Stimulated activated naive CD8-positive, alpha-beta T cell treated with anti-CD3 and anti-CD28 coated beads, Interleukin-15, Interleukin-2, amounts not matched to agents 100 U/mL and 50 U/mL, for 24 hours (primary cell): ENCODE data around the gene MEG3.

Experiments used
- ATAC-seq: fragments of 150-1000 bp; cut with Tn5 transposase; one replicate; pipeline ENCODE4 v1.10.0; 2021
- DNase-seq: peaks from one replicate; pipeline ENCODE4 v3.0.0; 2021

MEG3 gene

GRCh38 chr14:100825713-100826331 lies at the start of gene MEG3:
TSS of gene MEG3 (plus strand) at chr14:100826118.
- DNase-seq: no peak
- ATAC-seq: no peak

- no peak for ATAC-seq
These were observed 49.1 kb upstream of the MEG3 start for GRCh38 chr14:100776681-100777365.

GRCh38 chr14:100777366-100777817 lies 48.5 kb upstream of the MEG3 start:
- ATAC-seq (no peak), DNase-seq (no peak)

More at GRCh38 chr14:100776681-100777365, 49.1 kb upstream of the MEG3 start:
- DNase-seq: no peak

- no peak for DNase-seq
- no peak for ATAC-seq
These were observed 47.9 kb upstream of the MEG3 start for GRCh38 chr14:100777818-100778525.

GRCh38 chr14:100778526-100778882 lies 47.4 kb upstream of the MEG3 start:
- no peak for DNase-seq
- ATAC-seq: no peak

- ATAC-seq: no peak
- DNase-seq: no peak
These were observed 46.8 kb upstream of the MEG3 start for GRCh38 chr14:100778951-100779690.

GRCh38 chr14:100779691-100780080 lies 46.2 kb upstream of the MEG3 start:
- ATAC-seq: no peak
- no peak for DNase-seq

- DNase-seq (no peak), ATAC-seq (no peak)
These were observed 45.7 kb upstream of the MEG3 start for GRCh38 chr14:100780246-100780645.

GRCh38 chr14:100780646-100781355 lies 45.1 kb upstream of the MEG3 start:
- no peak for DNase-seq
- no peak for ATAC-seq

GRCh38 chr14:100781952-100782351 lies 44.0 kb upstream of the MEG3 start:
- ATAC-seq (no peak), DNase-seq (no peak)

GRCh38 chr14:100782516-100783320 lies 43.2 kb upstream of the MEG3 start:
- ATAC-seq: no peak
- DNase-seq: no peak

GRCh38 chr14:100783630-100784370 lies 42.1 kb upstream of the MEG3 start:
- ATAC-seq (no peak), DNase-seq (no peak)

GRCh38 chr14:100784523-100785337 lies 41.2 kb upstream of the MEG3 start:
- ATAC-seq (no peak), DNase-seq (no peak)

- DNase-seq (no peak), ATAC-seq (no peak)
These were observed 40.6 kb upstream of the MEG3 start for GRCh38 chr14:100785338-100785615.

GRCh38 chr14:100785626-100786025 lies 40.3 kb upstream of the MEG3 start:
- DNase-seq (no peak), ATAC-seq (no peak)

GRCh38 chr14:100786131-100786530 lies 39.8 kb upstream of the MEG3 start:
- ATAC-seq: no peak

GRCh38 chr14:100786576-100787219 lies 39.2 kb upstream of the MEG3 start:
- DNase-seq: no peak
- no peak for ATAC-seq

More at GRCh38 chr14:100786131-100786530, 39.8 kb upstream of the MEG3 start:
- DNase-seq: no peak

GRCh38 chr14:100787659-100788058 lies 38.3 kb upstream of the MEG3 start:
- no peak for DNase-seq
- ATAC-seq: no peak

- ATAC-seq: no peak
These were observed 37.4 kb upstream of the MEG3 start for GRCh38 chr14:100788517-100788916.

More at GRCh38 chr14:100788517-100788916, 37.4 kb upstream of the MEG3 start:
- DNase-seq: no peak
